ENCODE measurements around the gene ADAM12.

The ADAM12 gene

DNA sequence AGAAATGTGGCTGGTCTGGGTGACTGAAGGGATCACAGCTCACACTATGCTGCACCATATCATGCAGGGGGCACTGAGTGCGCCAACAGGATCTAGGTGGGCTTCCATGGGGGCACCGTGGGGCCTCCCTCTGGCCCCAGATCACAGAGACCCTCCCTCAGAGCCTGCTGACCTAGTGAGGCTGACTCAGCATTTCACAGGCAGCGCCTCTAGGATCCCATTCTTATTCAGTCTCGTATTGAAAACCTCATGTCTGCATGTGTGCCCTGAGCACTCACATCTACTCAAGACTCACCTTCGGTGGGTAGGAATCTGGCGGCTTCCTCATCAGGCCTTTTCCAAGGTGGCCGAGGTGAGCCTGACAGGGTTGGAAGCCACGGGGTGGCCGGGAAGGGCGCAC lies 350.3 kb downstream of the ADAM12 start:
- TF ChIP-seq, protein P1, sequence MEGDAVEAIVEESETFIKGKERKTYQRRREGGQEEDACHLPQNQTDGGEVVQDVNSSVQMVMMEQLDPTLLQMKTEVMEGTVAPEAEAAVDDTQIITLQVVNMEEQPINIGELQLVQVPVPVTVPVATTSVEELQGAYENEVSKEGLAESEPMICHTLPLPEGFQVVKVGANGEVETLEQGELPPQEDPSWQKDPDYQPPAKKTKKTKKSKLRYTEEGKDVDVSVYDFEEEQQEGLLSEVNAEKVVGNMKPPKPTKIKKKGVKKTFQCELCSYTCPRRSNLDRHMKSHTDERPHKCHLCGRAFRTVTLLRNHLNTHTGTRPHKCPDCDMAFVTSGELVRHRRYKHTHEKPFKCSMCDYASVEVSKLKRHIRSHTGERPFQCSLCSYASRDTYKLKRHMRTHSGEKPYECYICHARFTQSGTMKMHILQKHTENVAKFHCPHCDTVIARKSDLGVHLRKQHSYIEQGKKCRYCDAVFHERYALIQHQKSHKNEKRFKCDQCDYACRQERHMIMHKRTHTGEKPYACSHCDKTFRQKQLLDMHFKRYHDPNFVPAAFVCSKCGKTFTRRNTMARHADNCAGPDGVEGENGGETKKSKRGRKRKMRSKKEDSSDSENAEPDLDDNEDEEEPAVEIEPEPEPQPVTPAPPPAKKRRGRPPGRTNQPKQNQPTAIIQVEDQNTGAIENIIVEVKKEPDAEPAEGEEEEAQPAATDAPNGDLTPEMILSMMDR (IDR thresholded peaks at IDR 0.05; ENCODE audit: low read depth, low read length), result no peak
- DNase-seq (ENCODE audit: extremely low read depth, low read depth), result no peak

DNA sequence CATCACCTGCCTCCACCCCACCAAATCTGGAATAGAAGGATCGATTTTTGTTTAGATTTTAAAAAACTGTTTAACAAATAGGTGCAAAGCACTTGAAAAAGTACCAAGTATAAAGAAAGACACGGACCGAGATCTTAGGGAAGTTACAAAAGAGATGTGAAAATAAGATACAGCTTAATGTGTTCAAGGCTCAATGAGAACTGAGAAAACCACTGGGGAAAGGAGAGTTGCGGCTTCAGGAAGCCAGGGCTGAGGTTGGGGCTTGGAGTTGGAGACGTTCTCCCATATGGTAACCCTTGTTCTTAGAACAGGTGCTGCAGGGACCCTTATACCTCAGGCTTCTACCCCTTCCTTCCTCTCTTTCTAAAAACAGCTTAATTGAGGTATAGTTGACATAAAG lies 351.8 kb downstream of the ADAM12 start:
- TF ChIP-seq, protein P1 (IDR thresholded peaks at IDR 0.05; ENCODE audit: low read depth, low read length), result no peak
- no peak for DNase-seq (ENCODE audit: extremely low read depth, low read depth)

DNA sequence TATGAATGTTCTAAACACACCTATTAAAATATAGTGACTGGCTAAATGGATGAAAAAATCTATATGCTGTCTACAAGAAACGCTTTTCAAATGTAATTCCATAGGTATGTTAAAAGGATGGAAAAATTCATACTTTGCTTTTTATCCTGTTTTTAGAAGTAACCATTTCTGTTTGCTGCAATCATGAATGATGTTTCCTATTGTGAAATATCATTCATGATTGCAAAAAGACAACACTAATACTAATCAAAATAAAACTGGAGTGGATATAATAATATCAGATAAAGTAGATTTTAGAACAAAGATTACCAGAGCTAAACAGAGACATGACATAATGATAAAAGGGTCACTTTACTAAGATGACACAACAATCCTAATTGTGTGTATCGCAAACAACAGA lies 353.7 kb downstream of the ADAM12 start:
- no peak for DNase-seq (ENCODE audit: extremely low read depth, low read depth)
- TF ChIP-seq, protein P1 (IDR thresholded peaks at IDR 0.05; ENCODE audit: low read depth, low read length), result no peak

DNA sequence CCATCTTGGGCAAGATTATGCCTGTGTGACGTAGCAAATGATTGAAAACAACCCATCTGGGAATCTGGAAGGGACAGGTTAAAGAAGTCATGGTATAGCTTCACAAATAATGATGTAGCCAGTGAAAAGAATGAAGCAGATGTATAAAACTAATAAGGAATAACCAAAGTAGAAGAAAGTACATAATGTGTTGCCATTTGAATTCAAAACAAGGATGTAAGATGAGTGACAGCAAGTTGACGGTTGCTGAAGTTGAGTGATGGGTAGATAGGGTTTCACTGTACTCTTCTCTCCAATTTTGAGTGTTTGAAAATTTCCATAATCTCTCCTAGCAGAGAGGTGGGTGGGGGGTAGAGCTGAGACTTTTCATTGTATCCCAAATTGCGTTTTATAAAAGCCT lies 358.3 kb downstream of the ADAM12 start:
- DNase-seq (ENCODE audit: extremely low read depth, low read depth), result no peak
- TF ChIP-seq, protein P1 (IDR thresholded peaks at IDR 0.05; ENCODE audit: low read depth, low read length), result no peak

DNA sequence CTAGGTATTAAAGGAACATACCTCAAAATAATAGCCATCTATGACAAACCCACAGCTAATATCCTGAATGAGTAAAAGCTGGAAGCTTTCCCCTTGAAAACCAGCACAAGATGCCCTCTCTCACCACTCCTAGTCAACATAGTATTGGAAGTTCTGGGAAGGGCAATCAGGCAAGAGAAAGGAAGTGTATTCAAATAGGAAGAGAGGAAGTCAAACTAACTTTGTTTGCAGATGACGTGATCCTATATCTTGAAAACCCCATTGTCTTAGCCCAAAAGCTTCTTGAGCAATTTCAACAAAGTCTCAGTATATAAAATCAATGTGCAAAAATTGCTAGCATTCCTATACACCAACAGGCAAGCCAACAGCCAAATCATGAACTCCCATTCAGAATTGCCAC lies 360.6 kb downstream of the ADAM12 start:
- no peak for DNase-seq (ENCODE audit: extremely low read depth, low read depth)
- TF ChIP-seq, protein P1 (IDR thresholded peaks at IDR 0.05; ENCODE audit: low read depth, low read length), result no peak

DNA sequence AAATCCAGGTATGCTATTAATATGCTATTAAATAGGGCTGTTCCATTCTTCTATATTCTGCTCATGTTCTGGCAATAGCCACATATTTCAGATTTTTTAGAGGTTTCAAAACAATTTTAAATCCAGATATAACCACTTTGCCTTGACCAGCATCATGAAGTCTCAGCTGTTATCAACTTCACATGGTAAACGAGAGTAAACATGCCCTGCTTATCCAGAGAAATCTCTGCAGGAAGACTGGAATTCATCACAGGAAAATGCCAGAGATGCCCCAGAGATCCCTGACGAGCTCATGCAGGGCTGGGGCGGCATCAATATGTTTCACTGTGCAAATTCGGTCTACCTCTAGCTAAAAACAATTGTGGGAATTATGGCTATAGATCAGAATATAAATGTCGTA lies 365.4 kb downstream of the ADAM12 start:
- no peak for DNase-seq (ENCODE audit: extremely low read depth, low read depth)
- TF ChIP-seq, protein P1 (IDR thresholded peaks at IDR 0.05; ENCODE audit: low read depth, low read length), result no peak

DNA sequence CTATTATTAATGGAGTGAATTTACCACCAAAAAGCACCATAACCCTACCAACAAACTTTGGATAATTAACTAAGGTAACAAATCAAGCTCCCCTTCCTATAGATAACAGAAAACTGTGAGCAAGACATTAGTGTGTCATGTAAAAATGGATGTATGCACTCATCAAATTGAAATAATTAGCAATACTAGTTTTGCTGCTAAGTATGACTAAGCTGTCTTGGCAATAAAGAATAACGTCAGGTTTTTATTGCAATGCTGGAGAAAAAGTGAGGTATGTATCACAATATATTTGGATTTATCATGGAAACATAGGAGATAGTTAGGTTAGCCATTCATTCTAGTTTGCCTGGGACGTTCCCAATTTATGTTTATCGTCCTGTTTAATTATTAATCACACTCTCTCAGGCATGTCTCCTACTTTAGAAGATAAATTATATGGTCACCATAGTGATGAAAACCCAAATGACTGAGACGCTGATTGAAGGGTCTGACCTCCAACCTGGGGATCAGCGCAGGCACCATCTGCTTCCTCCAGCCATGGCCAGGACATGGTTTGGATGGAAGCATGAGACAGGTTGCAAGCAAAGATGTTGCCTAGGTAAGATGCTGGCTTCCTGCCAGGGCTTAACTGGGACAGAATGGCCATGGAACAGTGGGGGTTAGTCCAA lies 366.3 kb downstream of the ADAM12 start:
- TF ChIP-seq, protein P1 (IDR thresholded peaks at IDR 0.05; ENCODE audit: low read depth, low read length), result no peak
- no peak for DNase-seq (ENCODE audit: extremely low read depth, low read depth)

Data from AG09319 (cell line).